Measurements from ENCODE around the gene FAM120A. TPM values are rescaled to one million over a fixed set of nuclear protein-coding genes. Genes with fewer than 3 reads are reported as not detected.
"Not testable (repeated sequence)": the region's sequence is repeated elsewhere in the genome, so short reads cannot be mapped to it uniquely, and the experiment has no call there.

Gene FAM120A
- total and polyA plus RNA-seq, 2 donors (not counting 1 experiment from before 2014, with no cell fraction given), result 85.8 to 136 TPM

GRCh38 chr9:93436218-93436617, 15.3 kb upstream of the FAM120A start:
- no peak overlapping the region for H2AFZ ChIP-seq (ENCODE audit: low read length)
- H3K27me3 ChIP-seq (ENCODE audit: control insufficient read depth, insufficient read depth, low read length), result no peaks in the 10 kb centered on the region
- peak in 1 of 2 donors; percentile 12 for DNase-seq (ENCODE audit: low read depth in 2 of 2)
- H3K79me2 ChIP-seq (ENCODE audit: control insufficient read depth, insufficient read depth, low read length), result no peaks in the 10 kb centered on the region
- TF ChIP-seq CTCF (conservative IDR thresholded peaks at IDR 0.05 in 1 of 2, IDR thresholded peaks at IDR 0.05 in 1 of 2; ENCODE audit: low read depth in 1 of 2, low read length in 2 of 2) (no peak), EZH2 (IDR thresholded peaks at IDR 0.05; ENCODE audit: low read length, missing control alignments) (no peak)
- H3K27ac ChIP-seq (ENCODE audit: insufficient read depth, low read length), result no peak overlapping the region
- no peaks in the 10 kb centered on the region for H3K4me1 ChIP-seq (ENCODE audit: control insufficient read depth, extremely low read depth, insufficient read depth, low read length)
- no peaks in the 10 kb centered on the region for H3K36me3 ChIP-seq (ENCODE audit: control insufficient read depth, insufficient read depth, low read length)
- no peak overlapping the region for H3K4me3 ChIP-seq (replicated peaks in 1 of 4; ENCODE audit: control extremely low read depth in 1 of 4, insufficient read depth in 1 of 4, low read depth in 3 of 4, low read length in 4 of 4)
- H3K9me3 ChIP-seq (ENCODE audit: control insufficient read depth, insufficient read depth, low read depth, low read length), result no peaks in the 10 kb centered on the region
- no peaks in the 10 kb centered on the region for H4K20me1 ChIP-seq (ENCODE audit: control insufficient read depth, extremely low read depth, insufficient read depth, low read length)
- H3K4me2 ChIP-seq (ENCODE audit: extremely low read depth, insufficient read depth, low read length), result no peak overlapping the region
- no peak overlapping the region for H3K9ac ChIP-seq (ENCODE audit: insufficient read depth, low read length)

- TF ChIP-seq CTCF (conservative IDR thresholded peaks at IDR 0.05 in 1 of 2, IDR thresholded peaks at IDR 0.05 in 1 of 2; ENCODE audit: low read depth in 1 of 2, low read length in 2 of 2) (no peak), EZH2 (IDR thresholded peaks at IDR 0.05; ENCODE audit: low read length, missing control alignments) (no peak)
- DNase-seq (ENCODE audit: low read depth in 2 of 2), result no peak
- Histone ChIP-seq H2AFZ (ENCODE audit: low read length) (no peak overlapping the region), H3K36me3 (ENCODE audit: control insufficient read depth, insufficient read depth, low read length) (no peaks in the 10 kb centered on the region), H3K9me3 (ENCODE audit: control insufficient read depth, insufficient read depth, low read depth, low read length) (no peaks in the 10 kb centered on the region), H3K9ac (ENCODE audit: insufficient read depth, low read length) (no peak overlapping the region), H4K20me1 (ENCODE audit: control insufficient read depth, extremely low read depth, insufficient read depth, low read length) (no peaks in the 10 kb centered on the region), H3K4me1 (ENCODE audit: control insufficient read depth, extremely low read depth, insufficient read depth, low read length) (no peaks in the 10 kb centered on the region), H3K79me2 (ENCODE audit: control insufficient read depth, insufficient read depth, low read length) (no peaks in the 10 kb centered on the region), H3K27ac (ENCODE audit: insufficient read depth, low read length) (no peak overlapping the region), H3K27me3 (ENCODE audit: control insufficient read depth, insufficient read depth, low read length) (no peaks in the 10 kb centered on the region), H3K4me3 (replicated peaks in 1 of 4; ENCODE audit: control extremely low read depth in 1 of 4, insufficient read depth in 1 of 4, low read depth in 3 of 4, low read length in 4 of 4) (no peak overlapping the region), H3K4me2 (ENCODE audit: extremely low read depth, insufficient read depth, low read length) (no peak overlapping the region)
Measured at GRCh38 chr9:93436655-93437407, 14.7 kb upstream of the FAM120A start.

DNA sequence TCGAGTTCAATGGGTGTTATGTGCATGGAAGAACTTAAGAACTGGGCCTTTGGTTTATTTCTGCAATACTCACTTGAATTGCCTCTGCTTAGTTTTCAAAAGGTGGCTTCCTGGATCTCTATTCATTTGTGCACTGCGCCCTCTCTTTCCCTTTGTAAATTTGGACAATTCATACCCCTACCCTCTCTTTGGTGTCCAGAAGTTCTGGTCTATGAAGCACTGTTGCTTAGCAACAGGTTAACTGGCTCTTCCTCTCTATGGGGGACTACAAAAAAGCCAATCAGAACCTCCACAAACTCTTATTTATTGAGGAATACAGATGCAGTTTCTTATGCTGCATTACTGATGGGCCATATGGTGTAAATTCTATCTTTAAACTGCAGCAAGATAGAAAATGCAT, 13.5 kb upstream of the FAM120A start:
- Histone ChIP-seq H3K27me3 (ENCODE audit: control insufficient read depth, insufficient read depth, low read length) (no peaks in the 10 kb centered on the region), H3K9ac (ENCODE audit: insufficient read depth, low read length) (no peak overlapping the region), H4K20me1 (ENCODE audit: control insufficient read depth, extremely low read depth, insufficient read depth, low read length) (no peaks in the 10 kb centered on the region), H3K79me2 (ENCODE audit: control insufficient read depth, insufficient read depth, low read length) (no peaks in the 10 kb centered on the region), H3K27ac (ENCODE audit: insufficient read depth, low read length) (no peak overlapping the region), H3K4me1 (ENCODE audit: control insufficient read depth, extremely low read depth, insufficient read depth, low read length) (no peaks in the 10 kb centered on the region), H3K4me3 (replicated peaks in 1 of 4; ENCODE audit: control extremely low read depth in 1 of 4, insufficient read depth in 1 of 4, low read depth in 3 of 4, low read length in 4 of 4) (no peak overlapping the region), H3K9me3 (ENCODE audit: control insufficient read depth, insufficient read depth, low read depth, low read length) (no peaks in the 10 kb centered on the region), H3K4me2 (ENCODE audit: extremely low read depth, insufficient read depth, low read length) (no peak overlapping the region), H2AFZ (ENCODE audit: low read length) (no peak overlapping the region), H3K36me3 (ENCODE audit: control insufficient read depth, insufficient read depth, low read length) (no peaks in the 10 kb centered on the region)
- TF ChIP-seq EZH2 (IDR thresholded peaks at IDR 0.05; ENCODE audit: low read length, missing control alignments) (no peak), CTCF (conservative IDR thresholded peaks at IDR 0.05 in 1 of 2, IDR thresholded peaks at IDR 0.05 in 1 of 2; ENCODE audit: low read depth in 1 of 2, low read length in 2 of 2) (no peak)
- no peak for DNase-seq (ENCODE audit: low read depth in 2 of 2)

GRCh38 chr9:93439301-93439700, 12.2 kb upstream of the FAM120A start:
- not testable (repeated sequence) for H3K9ac ChIP-seq (ENCODE audit: insufficient read depth, low read length); H3K4me3 ChIP-seq (replicated peaks in 1 of 4; ENCODE audit: control extremely low read depth in 1 of 4, insufficient read depth in 1 of 4, low read depth in 3 of 4, low read length in 4 of 4); H3K27me3 ChIP-seq (ENCODE audit: control insufficient read depth, insufficient read depth, low read length); H3K4me2 ChIP-seq (ENCODE audit: extremely low read depth, insufficient read depth, low read length); H3K79me2 ChIP-seq (ENCODE audit: control insufficient read depth, insufficient read depth, low read length); H4K20me1 ChIP-seq (ENCODE audit: control insufficient read depth, extremely low read depth, insufficient read depth, low read length); H3K36me3 ChIP-seq (ENCODE audit: control insufficient read depth, insufficient read depth, low read length); H3K27ac ChIP-seq (ENCODE audit: insufficient read depth, low read length); H3K4me1 ChIP-seq (ENCODE audit: control insufficient read depth, extremely low read depth, insufficient read depth, low read length); H3K9me3 ChIP-seq (ENCODE audit: control insufficient read depth, insufficient read depth, low read depth, low read length); DNase-seq (ENCODE audit: low read depth in 2 of 2); H2AFZ ChIP-seq (ENCODE audit: low read length)

All from fibroblast of lung (primary cell).